ENCODE results near the gene MAB21L3. TPM values are rescaled to one million over a fixed set of nuclear protein-coding genes. Genes with fewer than 3 reads are reported as not detected.

The MAB21L3 gene
- total and polyA plus RNA-seq, 2 of the 13 experiments (the other 11 are each of a cell fraction or from before 2014, with no cell fraction given), result 0.55 to 4.1 TPM

GRCh38 chr1:116125758-116126157, 14.6 kb downstream of the MAB21L3 start:
- H3K4me1 ChIP-seq (ENCODE audit: insufficient read depth, low read length), result peaks cover 64% of the 10 kb centered on the region
- H3K4me2 ChIP-seq (ENCODE audit: low read depth, low read length), result no peak overlapping the region
- H2AFZ ChIP-seq (ENCODE audit: low read length), result no peak overlapping the region
- intact Hi-C loops (cut with micrococcal nuclease; ENCODE audit: unreplicated experiment) (no loop called here), in situ Hi-C loops (cut with HindIII; ENCODE audit: extremely low pct_ligation_motif_present, low pct_unique_long_range_greater_than_20kb) (no loop called here)
- no peak overlapping the region for H3K9ac ChIP-seq (ENCODE audit: insufficient read depth, low read depth, low read length)
- FAIRE-seq (no peak), ATAC-seq (no peak), DNase-seq (ENCODE audit: low spot score) (no peak)
- TF ChIP-seq MTF1 (CRISPR knock-in tag; IDR thresholded peaks at IDR 0.05) (no peak), YY1 (IDR thresholded peaks at IDR 0.05; ENCODE audit: insufficient read depth, insufficient replicate concordance, low read depth, low read length) (no peak), ZNF746 (CRISPR knock-in tag; IDR thresholded peaks at IDR 0.05) (no peak), ZNF496 (CRISPR knock-in tag; IDR thresholded peaks at IDR 0.05; ENCODE audit: insufficient replicate concordance) (no peak), MTF2 (CRISPR knock-in tag; IDR thresholded peaks at IDR 0.05; ENCODE audit: borderline replicate concordance) (no peak)
- CTCF ChIA-PET (ENCODE audit: low intra/inter-chr PET ratio, low total read pairs), result no interaction called here
- H3K4me3 ChIP-seq (replicated peaks in 1 of 3; ENCODE audit: insufficient read depth in 1 of 3, low read depth in 2 of 3, low read length in 3 of 3), result no peak overlapping the region
- BruUV-seq (replicated peaks), result no TSS peak
- no peaks in the 10 kb centered on the region for H3K9me3 ChIP-seq (ENCODE audit: low read length)
- H3K27me3 ChIP-seq (ENCODE audit: control insufficient read depth in 1 of 2, insufficient read depth in 2 of 2, low read length in 2 of 2), result no peaks in the 10 kb centered on the region
- WGBS (ENCODE audit: low lambda C conversion rate), result 92% methylated on average over 5 of the region's 5 CpGs
- H3K79me2 ChIP-seq (ENCODE audit: insufficient read depth, low read length), result no peaks in the 10 kb centered on the region
- POLR2A ChIA-PET, result interaction anchor here (1.3 kb wide), 1 partner anchor 13 kb away, joined by 3 read pairs; no protein-coding TSS in a partner anchor
- no peaks in the 10 kb centered on the region; a peak in 2 of 5 replicates for H3K36me3 ChIP-seq (replicated peaks in 1 of 2; ENCODE audit: control insufficient read depth in 1 of 2, insufficient read depth in 2 of 2, low read length in 2 of 2)
- no peak overlapping the region for H3K27ac ChIP-seq (ENCODE audit: extremely low read length, insufficient read depth, low read length)
- H4K20me1 ChIP-seq (ENCODE audit: insufficient read depth, low read length), result no peaks in the 10 kb centered on the region

DNA sequence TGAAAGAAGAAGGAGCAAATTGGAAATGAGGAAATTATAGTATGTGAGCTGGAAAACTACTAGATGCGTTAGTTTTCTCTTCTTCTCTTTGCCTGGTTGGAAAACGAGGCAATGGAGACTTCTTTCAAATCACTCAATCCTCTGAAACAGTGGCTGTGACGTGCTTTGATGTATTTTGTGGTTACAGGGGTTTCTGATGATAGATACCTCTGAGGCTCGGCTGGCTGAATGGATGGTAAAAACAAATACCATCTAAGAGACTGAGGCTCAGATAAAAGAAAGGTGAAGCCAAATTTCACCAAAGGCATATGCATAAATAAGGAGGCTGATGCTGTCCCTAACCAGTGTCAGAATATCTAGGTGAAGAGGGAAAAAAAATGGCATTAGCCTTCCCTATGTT, 15.1 kb downstream of the MAB21L3 start:
- in situ Hi-C loops (cut with HindIII; ENCODE audit: extremely low pct_ligation_motif_present, low pct_unique_long_range_greater_than_20kb), result no loop called here
- FAIRE-seq, result no peak
- Histone ChIP-seq H3K4me3 (replicated peaks in 1 of 3; ENCODE audit: insufficient read depth in 1 of 3, low read depth in 2 of 3, low read length in 3 of 3) (no peak overlapping the region), H3K27me3 (ENCODE audit: control insufficient read depth in 1 of 2, insufficient read depth in 2 of 2, low read length in 2 of 2) (no peaks in the 10 kb centered on the region), H3K4me1 (ENCODE audit: insufficient read depth, low read length) (peaks cover 64% of the 10 kb centered on the region), H3K27ac (ENCODE audit: extremely low read length, insufficient read depth, low read length) (no peak overlapping the region), H3K4me2 (ENCODE audit: low read depth, low read length) (no peak overlapping the region), H3K79me2 (ENCODE audit: insufficient read depth, low read length) (no peaks in the 10 kb centered on the region), H3K9me3 (ENCODE audit: low read length) (no peaks in the 10 kb centered on the region), H4K20me1 (ENCODE audit: insufficient read depth, low read length) (no peaks in the 10 kb centered on the region), H3K36me3 (replicated peaks in 1 of 2; ENCODE audit: control insufficient read depth in 1 of 2, insufficient read depth in 2 of 2, low read length in 2 of 2) (peaks cover 0 to 2% of the 10 kb centered on the region in 2 experiments; a peak in 2 of 5 replicates), H3K9ac (ENCODE audit: insufficient read depth, low read depth, low read length) (no peak overlapping the region), H2AFZ (ENCODE audit: low read length) (no peak overlapping the region)
- ATAC-seq, result no peak
- intact Hi-C loops (cut with micrococcal nuclease; ENCODE audit: unreplicated experiment), result no loop called here
- POLR2A ChIA-PET, result interaction anchor here (1.3 kb wide), 1 partner anchor 13 kb away, joined by 3 read pairs; no protein-coding TSS in a partner anchor
- no peak for DNase-seq (ENCODE audit: low spot score)
- no TSS peak for BruUV-seq (replicated peaks)
- WGBS (ENCODE audit: low lambda C conversion rate), result 78% methylated on average over 4 of the region's 4 CpGs
- CTCF ChIA-PET (ENCODE audit: low intra/inter-chr PET ratio, low total read pairs), result no interaction called here
- no peak for TF ChIP-seq ZBTB34 (CRISPR knock-in tag; IDR thresholded peaks at IDR 0.05)
- no peak for TF ChIP-seq ZNF891 (CRISPR knock-in tag; IDR thresholded peaks at IDR 0.05)
- TF ChIP-seq GABPA (IDR thresholded peaks at IDR 0.05; ENCODE audit: low read depth, low read length), result no peak
- TF ChIP-seq GABPA (CRISPR knock-in tag; IDR thresholded peaks at IDR 0.05; ENCODE audit: low read depth), result no peak
- TF ChIP-seq GFI1 (CRISPR knock-in tag; IDR thresholded peaks at IDR 0.05; ENCODE audit: borderline replicate concordance), result no peak
- TF ChIP-seq ZNF337 (CRISPR knock-in tag; IDR thresholded peaks at IDR 0.05; ENCODE audit: borderline replicate concordance, low read depth), result no peak
- no peak for TF ChIP-seq CBX2 (IDR thresholded peaks at IDR 0.05; ENCODE audit: low read depth, low read length)
- TF ChIP-seq CBX2 (CRISPR knock-in tag; IDR thresholded peaks at IDR 0.05; ENCODE audit: low read depth), result no peak
- no peak for TF ChIP-seq FOXJ3 (CRISPR knock-in tag; IDR thresholded peaks at IDR 0.05; ENCODE audit: borderline replicate concordance)
- TF ChIP-seq ZNF746 (CRISPR knock-in tag; IDR thresholded peaks at IDR 0.05), result no peak
- TF ChIP-seq TRIM24 (CRISPR knock-in tag; IDR thresholded peaks at IDR 0.05), result no peak
- TF ChIP-seq AHR (CRISPR knock-in tag; IDR thresholded peaks at IDR 0.05), result no peak
- no peak for TF ChIP-seq ADNP (CRISPR knock-in tag; IDR thresholded peaks at IDR 0.05)
- no peak for TF ChIP-seq HOXA7 (CRISPR knock-in tag; IDR thresholded peaks at IDR 0.05)
- TF ChIP-seq HNRNPL (IDR thresholded peaks at IDR 0.05; ENCODE audit: low read depth, low read length), result no peak
